OCI-LY3 (cell line): ENCODE results near the gene MRPL50.

ENCODE experiments used
- EZH2phosphoT487 ChIP-seq: fragments of 200-600 bp; shearing (Covaris generic); IDR thresholded peaks from 2 replicates; pipeline ENCODE4 v1.6.1; 2018; ENCODE audit warnings: antibody characterized with exemption, mixed run types, low read depth
- TF ChIP-seq, protein P1 (sequence below): fragments of 200-600, 300-600 bp; sonication (generic); IDR thresholded peaks from 2 replicates; pipeline ENCODE4 v1.5.1; 2014; ENCODE audit warnings: antibody characterized with exemption, low read length, low read depth

DNA sequence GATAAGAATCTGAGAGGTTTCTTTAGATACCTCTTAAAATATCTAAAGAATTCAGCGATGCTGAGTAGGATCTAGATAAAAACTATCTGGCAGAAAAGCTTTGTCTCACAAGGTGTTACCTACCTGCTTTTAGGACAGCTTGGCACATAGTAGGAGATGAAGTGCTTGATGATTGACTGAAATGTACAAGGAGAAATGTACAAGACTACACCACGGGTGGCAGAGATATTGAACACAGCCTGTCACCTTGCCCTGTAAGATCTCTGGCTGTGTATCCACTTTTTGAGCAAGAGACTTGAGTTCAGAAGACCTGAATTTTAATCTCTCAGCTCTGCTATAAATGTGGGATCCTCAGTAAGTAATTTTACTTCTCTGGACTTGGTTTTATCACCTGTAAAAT is 21.4 kb upstream of the MRPL50 start:
- TF ChIP-seq, protein P1, sequence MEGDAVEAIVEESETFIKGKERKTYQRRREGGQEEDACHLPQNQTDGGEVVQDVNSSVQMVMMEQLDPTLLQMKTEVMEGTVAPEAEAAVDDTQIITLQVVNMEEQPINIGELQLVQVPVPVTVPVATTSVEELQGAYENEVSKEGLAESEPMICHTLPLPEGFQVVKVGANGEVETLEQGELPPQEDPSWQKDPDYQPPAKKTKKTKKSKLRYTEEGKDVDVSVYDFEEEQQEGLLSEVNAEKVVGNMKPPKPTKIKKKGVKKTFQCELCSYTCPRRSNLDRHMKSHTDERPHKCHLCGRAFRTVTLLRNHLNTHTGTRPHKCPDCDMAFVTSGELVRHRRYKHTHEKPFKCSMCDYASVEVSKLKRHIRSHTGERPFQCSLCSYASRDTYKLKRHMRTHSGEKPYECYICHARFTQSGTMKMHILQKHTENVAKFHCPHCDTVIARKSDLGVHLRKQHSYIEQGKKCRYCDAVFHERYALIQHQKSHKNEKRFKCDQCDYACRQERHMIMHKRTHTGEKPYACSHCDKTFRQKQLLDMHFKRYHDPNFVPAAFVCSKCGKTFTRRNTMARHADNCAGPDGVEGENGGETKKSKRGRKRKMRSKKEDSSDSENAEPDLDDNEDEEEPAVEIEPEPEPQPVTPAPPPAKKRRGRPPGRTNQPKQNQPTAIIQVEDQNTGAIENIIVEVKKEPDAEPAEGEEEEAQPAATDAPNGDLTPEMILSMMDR, result no peak
- no peak for TF ChIP-seq EZH2phosphoT487
